B cell (primary cell): ENCODE data around the gene PRSS33. TPM values are rescaled to one million over a fixed set of nuclear protein-coding genes. Genes with fewer than 3 reads are reported as not detected.

Source experiments
- ATAC-seq: fragments of 200-7000 bp; cut with Tn5 transposase; one replicate; pipeline ENCODE4 v1.10.0; 2021; ENCODE audit warnings: low read depth, mild to moderate bottlenecking, moderate number of reproducible peaks, moderate library complexity
- CTCF ChIA-PET: fragments of 350-600 bp; sonication (Branson Sonifier 250); formaldehyde crosslinking; loops from one replicate; lab custom pipeline; 2021; ENCODE audit warnings: antibody characterized with exemption, inconsistent platforms; lab: Charles Lee
- POLR2A ChIA-PET: fragments of 350-600 bp; sonication (Branson Sonifier 250); formaldehyde crosslinking; loops from one replicate; lab custom pipeline; 2021; ENCODE audit warnings: antibody characterized with exemption; lab: Charles Lee
- DNase-seq: peaks from one replicate; pipeline ENCODE4 v3.0.0; 2013
- H2AFZ ChIP-seq: 2 replicates; pipeline ENCODE4 v1.6.1; 2012; ENCODE audit warnings: mild to moderate bottlenecking, low read depth, low read length; ENCODE audit not compliant: insufficient read depth, poor library complexity, severe bottlenecking
- H3K27ac ChIP-seq, 2 donors: 1 replicate in 1 of 2; 2 replicates in 1 of 2; pipeline ENCODE4 v1.5.1; 2012 to 2013; ENCODE audit warnings: low read length in 2 of 2, mild to moderate bottlenecking in 2 of 2, moderate library complexity in 1 of 2
- H3K27me3 ChIP-seq, 4 experiments: fragments of 200-600 bp in 1 of 4; sonication (generic) in 1 of 4; replicated peaks in 1 of 4; 1 replicate in 2 of 4; 2 replicates in 2 of 4; pipeline versions ENCODE4 v1.6.1 to v1.7.0; 2013 to 2016; ENCODE audit warnings: low read length in 3 of 4, mild to moderate bottlenecking in 2 of 4, mixed read lengths in 1 of 4, moderate library complexity in 1 of 4; ENCODE audit not compliant: insufficient read depth in 4 of 4, control insufficient read depth in 3 of 4; ENCODE audit errors: control extremely low read depth in 1 of 4
- H3K36me3 ChIP-seq, 2 experiments: replicated peaks in 1 of 2; 1 replicate in 1 of 2; 2 replicates in 1 of 2; pipeline versions ENCODE4 v1.6.1 to v1.7.1; 2013; ENCODE audit warnings: low read length in 1 of 2; ENCODE audit not compliant: insufficient read depth in 2 of 2, control insufficient read depth in 1 of 2; ENCODE audit errors: control extremely low read depth in 1 of 2, extremely low read depth in 1 of 2
- H3K4me1 ChIP-seq, 2 donors: fragments of 200-600 bp in 1 of 2; sonication (generic) in 1 of 2; 1 replicate in 1 of 2; 2 replicates in 1 of 2; pipeline versions ENCODE4 v1.5.1 to v1.6.1; 2013 to 2017; ENCODE audit warnings: low read length in 2 of 2; ENCODE audit not compliant: control insufficient read depth in 2 of 2, insufficient read depth in 2 of 2
- H3K4me2 ChIP-seq: replicated peaks from 2 replicates; pipeline ENCODE3; 2012; ENCODE audit warnings: mild to moderate bottlenecking, low read depth, low read length; ENCODE audit not compliant: poor library complexity, severe bottlenecking
- H3K4me3 ChIP-seq, 5 experiments: fragments of 200-600 bp in 1 of 5; sonication (generic) in 1 of 5; 1 replicate in 3 of 5; 2 replicates in 2 of 5; pipeline versions ENCODE4 v1.5.1 to v1.7.0; 2011 to 2016; ENCODE audit warnings: low read length in 4 of 5, mild to moderate bottlenecking in 4 of 5, low read depth in 2 of 5, control low read depth in 1 of 5, moderate library complexity in 1 of 5; ENCODE audit not compliant: insufficient read depth in 1 of 5; ENCODE audit errors: control extremely low read depth in 1 of 5, extremely low read depth in 1 of 5
- H3K79me2 ChIP-seq: fragments of 200-600 bp; sonication (generic); one replicate; pipeline ENCODE4 v1.6.0; 2016; ENCODE audit warnings: low read length; ENCODE audit not compliant: control insufficient read depth, insufficient read depth
- H3K9ac ChIP-seq: fragments of 200-600 bp; sonication (generic); 2 replicates; pipeline ENCODE4 v1.6.1; 2017; ENCODE audit warnings: mild to moderate bottlenecking, low read length, moderate library complexity
- H3K9me3 ChIP-seq, 3 donors: one replicate each; pipeline versions ENCODE4 v1.6.1 to v1.7.1; 2013; ENCODE audit warnings: low read length in 2 of 3; ENCODE audit not compliant: control insufficient read depth in 2 of 3, insufficient read depth in 1 of 3; ENCODE audit errors: control extremely low read depth in 1 of 3
- H4K20me1 ChIP-seq: 2 replicates; pipeline ENCODE4 v1.6.0; 2012; ENCODE audit warnings: mild to moderate bottlenecking, low read length; ENCODE audit not compliant: insufficient read depth, control insufficient read depth, poor library complexity, severe bottlenecking
- H3K27ac Mint-ChIP-seq: one replicate; pipeline ENCODE4 v1.8.0; 2021; ENCODE audit warnings: mixed read lengths
- H3K27me3 Mint-ChIP-seq: one replicate; pipeline ENCODE4 v1.8.0; 2021; ENCODE audit warnings: mixed read lengths
- H3K4me1 Mint-ChIP-seq: one replicate; pipeline ENCODE4 v1.8.0; 2021; ENCODE audit warnings: mixed read lengths
- H3K4me3 Mint-ChIP-seq: one replicate; pipeline ENCODE4 v1.8.0; 2021; ENCODE audit warnings: mixed read lengths
- H3K9me3 Mint-ChIP-seq: one replicate; pipeline ENCODE4 v1.8.0; 2022; ENCODE audit warnings: mixed read lengths; ENCODE audit not compliant: insufficient read depth
- CTCF ChIP-seq: fragments of 200-600 bp; IDR thresholded peaks from one replicate; pipeline ENCODE4 v1.8.0; 2022; ENCODE audit warnings: antibody characterized with exemption, mild to moderate bottlenecking
- EZH2 ChIP-seq: IDR thresholded peaks from 2 replicates; pipeline ENCODE4 v1.6.1; 2012; ENCODE audit warnings: borderline replicate concordance, low read depth, mild to moderate bottlenecking, moderate library complexity, low read length; ENCODE audit not compliant: insufficient read depth, poor library complexity, severe bottlenecking
- WGBS: methylation state at CpG from one replicate; pipeline ENCODE4 v1.1.5; 2013; ENCODE audit warnings: missing lambda C conversion rate; ENCODE audit not compliant: insufficient coverage; 5-methylcytosine and 5-hydroxymethylcytosine counted together
- intact Hi-C: fragments of 100-400 bp; cut with micrococcal nuclease; formaldehyde crosslinking; loops from one replicate; pipeline ENCODE4 v1.10.0; 2022
- polyA plus RNA-seq: library from polyadenylated mRNA; depleted of rRNA; stranded (reverse); fragments of >200 nt; gene quantifications from 2 replicates; pipeline ENCODE4 v1.2.3, GENCODE V29; 2012
- total RNA-seq, 2 donors: library from RNA; stranded (reverse); fragments of 120-200 nt in 1 of 2; gene quantifications; 1 replicate in 1 of 2; 2 replicates in 1 of 2; pipeline versions ENCODE4 v1.2.3 to v1.2.4, GENCODE V29; 2013 to 2022

Gene PRSS33
- total and polyA plus RNA-seq, 2 donors (not counting 1 experiment from before 2014, with no cell fraction given), result not detected

DNA sequence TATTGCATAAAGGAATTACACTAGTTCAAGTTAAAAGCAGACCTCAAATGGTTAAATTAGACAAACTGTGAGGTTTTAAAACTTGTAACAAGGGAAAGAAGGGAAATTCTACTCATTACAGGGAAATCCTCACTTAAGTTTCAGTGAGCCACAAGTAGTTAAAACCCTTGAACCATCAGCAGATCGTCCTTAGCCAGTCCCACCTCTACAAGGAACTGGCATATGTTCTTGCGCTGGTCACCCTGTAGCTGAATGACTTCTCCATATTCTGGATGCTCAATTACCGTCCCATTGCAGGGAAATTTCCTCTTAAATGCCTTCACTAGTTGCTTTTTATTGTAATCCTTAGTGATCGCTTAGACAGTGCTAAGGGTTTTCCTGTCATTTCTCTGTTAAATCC is 35.1 kb upstream of the PRSS33 start:
- TF ChIP-seq EZH2 (no peak), CTCF (no peak)
- intact Hi-C loops, result no loop called here
- Histone ChIP-seq H3K4me2 (no peak overlapping the region), H3K4me1 (no peaks in the 10 kb centered on the region), H3K36me3 (no peaks in the 10 kb centered on the region), H3K27me3 (no peaks in the 10 kb centered on the region), H2AFZ (no peak overlapping the region), H4K20me1 (no peaks in the 10 kb centered on the region), H3K9me3 (no peaks in the 10 kb centered on the region), H3K27ac (no peak overlapping the region), H3K4me3 (no peak overlapping the region), H3K79me2 (no peaks in the 10 kb centered on the region), H3K9ac (no peak overlapping the region)
- H3K27ac Mint-ChIP-seq, result no peak overlapping the region
- H3K27me3 Mint-ChIP-seq, result peaks cover 7% of the 10 kb centered on the region
- WGBS, result 75% methylated on average over 2 of the region's 4 CpGs
- no peak overlapping the region for H3K4me3 Mint-ChIP-seq
- H3K4me1 Mint-ChIP-seq, result no peaks in the 10 kb centered on the region
- no peaks in the 10 kb centered on the region for H3K9me3 Mint-ChIP-seq
- ATAC-seq (no peak), DNase-seq (no peak)
- ChIA-PET POLR2A (no interaction called here), CTCF (no interaction called here)

DNA sequence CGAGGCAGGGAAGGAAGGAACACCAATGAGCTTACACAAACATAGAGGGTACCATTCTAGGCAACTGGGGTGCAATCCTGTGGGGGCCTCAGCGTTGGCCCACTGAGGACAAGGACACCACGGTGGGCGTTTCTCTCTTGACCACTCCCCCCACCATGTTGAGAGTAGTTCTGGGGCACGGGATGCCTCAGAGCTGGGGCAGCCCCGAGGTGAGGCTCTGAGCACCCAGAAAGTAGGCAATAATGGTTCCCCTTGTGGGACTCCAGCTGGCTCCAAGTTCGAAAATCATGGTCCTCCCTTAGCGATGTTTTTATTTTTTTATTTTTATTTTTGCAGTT is 34.8 kb upstream of the PRSS33 start:
- ATAC-seq, result no peak
- H3K4me1 ChIP-seq, result no peaks in the 10 kb centered on the region
- H3K4me2 ChIP-seq, result no peak overlapping the region
- intact Hi-C loops, result no loop called here
- ChIA-PET CTCF (no interaction called here), POLR2A (no interaction called here)
- 92% methylated on average over 4 of the region's 8 CpGs for WGBS
- H3K9me3 ChIP-seq, result no peaks in the 10 kb centered on the region
- DNase-seq, result no peak
- H4K20me1 ChIP-seq, result no peaks in the 10 kb centered on the region
- no peak overlapping the region for H2AFZ ChIP-seq
- H3K27me3 ChIP-seq, result no peaks in the 10 kb centered on the region
- Mint-ChIP-seq H3K9me3 (no peaks in the 10 kb centered on the region), H3K27me3 (peaks cover 7% of the 10 kb centered on the region), H3K27ac (no peak overlapping the region), H3K4me3 (no peak overlapping the region), H3K4me1 (no peaks in the 10 kb centered on the region)
- H3K79me2 ChIP-seq, result no peaks in the 10 kb centered on the region
- no peaks in the 10 kb centered on the region for H3K36me3 ChIP-seq
- H3K9ac ChIP-seq, result no peak overlapping the region
- H3K4me3 ChIP-seq, result no peak overlapping the region
- no peak overlapping the region for H3K27ac ChIP-seq
- TF ChIP-seq EZH2, result no peak
- no peak for TF ChIP-seq CTCF
